GM18526 (cell line): ENCODE measurements around the gene FAM24B.

ENCODE experiments used
- POLR2A ChIP-seq: IDR thresholded peaks from 3 replicates; pipeline ENCODE4 v1.6.1; 2011; ENCODE audit not compliant: insufficient read length; ENCODE audit errors: extremely low read depth

Gene FAM24B

GRCh38 chr10:122835908-122836307, 43.5 kb downstream of the FAM24B start:
- TF ChIP-seq POLR2A = no peak

DNA sequence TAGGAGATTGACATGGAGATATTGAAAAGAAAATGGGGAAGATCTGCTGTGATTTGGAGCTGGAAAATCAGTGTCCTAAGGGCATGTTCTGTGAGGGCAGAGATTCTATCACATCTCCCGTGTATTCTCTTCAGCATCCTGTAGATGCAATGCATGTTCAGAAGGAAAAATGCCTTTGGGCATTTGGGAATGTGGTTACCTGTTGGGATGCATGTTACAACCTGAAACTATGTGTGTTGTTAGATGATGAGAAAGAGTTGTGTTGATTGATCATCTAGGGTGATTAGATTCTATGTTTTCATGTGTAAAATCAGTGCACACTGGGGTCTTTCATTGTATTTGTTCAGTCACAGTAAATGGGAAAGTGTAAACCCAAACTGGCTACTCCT, 48.4 kb downstream of the FAM24B start:
- TF ChIP-seq POLR2A = no peak

- no peak for TF ChIP-seq POLR2A
Observed at GRCh38 chr10:122830273-122830964, 49.0 kb downstream of the FAM24B start.

DNA sequence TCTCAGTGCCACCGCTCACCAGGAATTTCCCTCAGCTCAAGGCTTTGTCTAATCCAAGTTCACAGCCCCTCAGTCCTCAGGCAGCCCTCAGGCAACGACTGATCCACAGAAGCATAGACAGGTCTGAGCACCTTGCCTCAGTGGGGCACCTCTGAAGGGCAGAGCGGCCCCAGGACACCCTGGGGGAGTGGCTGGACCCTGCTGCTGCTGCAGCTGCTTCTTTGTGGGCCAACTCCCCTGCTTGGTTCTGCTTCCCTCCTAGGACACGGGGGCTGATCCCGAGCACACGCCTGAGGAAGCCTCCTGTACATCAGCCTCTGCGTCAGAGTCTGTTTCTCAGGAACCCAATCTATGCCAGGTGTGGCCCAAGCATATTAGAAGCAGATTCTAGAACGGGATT, 49.9 kb downstream of the FAM24B start:
- no peak for TF ChIP-seq POLR2A

DNA sequence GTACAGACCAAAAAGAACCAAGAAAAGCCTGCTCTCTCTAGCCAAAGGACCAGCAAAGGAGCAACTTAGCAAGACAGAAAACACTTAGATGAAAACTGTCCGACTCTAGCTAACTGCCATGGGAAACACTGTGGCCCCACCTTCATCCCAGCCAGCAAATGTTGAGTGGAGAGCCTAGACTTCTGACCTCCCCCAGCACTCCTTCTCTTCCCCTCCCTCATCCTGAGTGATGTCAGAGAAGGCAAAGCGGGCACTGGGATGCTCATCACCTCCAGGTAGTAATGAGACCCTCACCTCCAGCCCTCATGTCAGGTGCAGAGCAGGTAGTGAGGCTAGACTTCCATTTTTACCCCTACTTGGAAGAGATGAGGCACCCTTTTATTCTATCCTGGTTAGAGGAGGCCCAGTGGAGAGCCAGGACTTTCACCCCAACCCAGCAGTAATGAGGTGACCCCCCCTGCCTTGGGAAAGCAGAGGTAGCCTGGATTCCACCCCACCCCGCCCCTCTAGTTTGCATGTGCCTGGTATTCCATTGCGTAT, 50.6 kb downstream of the FAM24B start:
- TF ChIP-seq POLR2A = no peak

DNA sequence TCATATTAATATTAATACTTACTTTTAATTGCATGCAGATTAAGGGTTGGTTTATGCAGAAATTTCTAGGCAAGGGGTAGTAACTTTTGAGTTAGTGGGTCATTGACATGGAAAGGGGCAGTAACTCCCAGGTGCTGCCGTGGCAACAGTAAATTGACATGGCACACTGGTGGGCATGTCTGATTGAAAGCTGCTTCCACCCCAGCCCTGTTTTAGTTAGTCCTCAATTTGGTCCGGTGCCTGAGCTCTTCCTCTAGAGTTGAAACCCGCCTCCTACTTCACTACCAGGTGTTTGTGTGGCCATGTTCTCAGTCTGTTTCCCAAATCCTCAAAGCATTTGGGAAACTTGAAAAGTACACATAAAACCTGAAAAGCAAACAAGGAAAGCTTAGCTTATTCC, 52.1 kb downstream of the FAM24B start:
- TF ChIP-seq POLR2A = no peak

DNA sequence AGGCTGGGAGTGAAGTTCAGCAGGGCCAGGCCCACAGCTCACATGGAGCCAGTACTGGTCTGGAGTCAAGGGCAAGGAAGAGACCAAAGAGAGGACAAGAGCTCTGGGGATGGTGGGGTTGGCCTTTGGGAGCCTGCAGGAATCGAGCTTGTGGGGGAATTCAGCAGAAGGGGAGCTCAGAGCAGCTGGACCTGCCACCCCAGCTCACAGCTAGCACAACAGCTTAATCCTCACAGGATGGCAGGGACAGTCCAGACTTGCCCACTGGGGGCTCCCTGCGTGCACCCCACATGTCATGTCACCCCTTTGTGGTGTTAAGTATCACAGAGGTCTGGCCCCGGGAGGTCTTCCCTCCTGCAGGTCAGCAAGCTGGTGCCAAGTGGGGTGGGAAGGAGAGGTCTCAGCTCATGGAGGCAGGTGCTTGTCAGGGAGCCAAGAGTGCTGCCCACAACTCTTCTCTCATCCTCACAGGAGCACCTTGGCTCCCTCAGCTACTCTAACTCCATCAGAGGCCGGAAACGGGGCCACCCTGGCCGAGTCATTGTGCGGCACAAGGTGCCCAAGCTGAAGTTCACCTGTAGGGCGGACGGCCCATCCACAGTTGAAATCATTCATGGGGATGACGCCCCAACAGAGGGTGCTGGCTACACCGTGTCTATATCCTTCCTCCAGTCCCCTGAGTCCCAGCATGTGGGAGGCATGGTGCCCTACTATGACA, 56.2 kb downstream of the FAM24B start:
- no peak for TF ChIP-seq POLR2A

DNA sequence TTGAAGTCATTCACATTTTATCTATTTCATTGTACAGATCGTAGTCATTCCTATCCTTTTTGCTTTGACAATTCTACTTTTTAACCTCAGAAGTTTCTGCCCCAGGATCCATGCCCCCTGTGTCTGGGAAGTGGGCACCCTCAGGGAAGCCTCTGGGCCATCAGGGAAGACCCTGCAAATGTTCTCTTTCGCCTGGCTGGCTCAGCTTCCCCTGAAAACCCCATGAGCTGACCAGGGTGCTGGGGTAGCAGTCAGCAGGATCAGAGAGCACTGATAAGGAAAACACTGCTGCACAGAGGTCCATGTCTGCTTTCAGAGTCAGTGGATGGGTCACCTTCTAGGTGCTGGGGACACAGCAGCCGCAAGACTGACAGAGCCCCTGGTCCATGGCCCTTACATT, 57.6 kb downstream of the FAM24B start:
- no peak for TF ChIP-seq POLR2A

DNA sequence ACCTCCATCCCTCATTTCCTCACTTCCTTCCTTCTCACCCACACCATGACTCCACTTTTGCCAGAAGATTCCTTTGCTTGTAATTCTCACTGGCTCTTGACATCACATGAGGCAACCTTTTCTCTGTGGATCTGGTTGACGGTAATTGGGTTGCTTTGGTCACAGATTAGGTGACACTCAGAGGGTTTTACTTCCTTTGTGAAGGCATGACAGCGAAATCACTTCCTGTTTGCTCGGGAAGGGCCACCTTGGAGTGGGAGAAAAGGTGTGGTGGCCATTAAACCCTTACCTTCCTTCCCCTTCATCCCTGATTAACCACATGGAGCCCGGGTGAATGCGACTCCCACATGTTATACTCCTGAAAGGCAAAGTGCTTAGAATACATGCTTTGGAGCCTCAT, 63.9 kb downstream of the FAM24B start:
- TF ChIP-seq POLR2A = no peak

DNA sequence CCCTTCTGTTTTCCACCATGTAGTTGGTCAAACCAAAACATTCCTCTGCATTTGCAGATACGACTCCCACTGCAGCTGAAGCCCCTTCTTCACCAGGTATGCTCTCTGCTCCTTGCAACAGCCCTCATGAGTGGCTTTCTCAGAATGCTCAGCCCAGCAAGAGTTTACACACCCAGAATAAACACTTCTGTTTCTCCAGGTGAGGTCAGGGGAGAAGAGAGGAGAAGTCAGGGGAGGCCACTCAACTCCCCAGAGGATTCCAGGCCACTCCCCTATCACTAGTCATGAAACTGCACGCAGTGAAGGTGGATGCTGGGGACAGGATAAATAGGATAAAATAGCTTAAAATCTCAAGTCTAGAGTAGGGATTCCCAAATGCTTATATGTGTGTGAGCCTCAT, 64.9 kb downstream of the FAM24B start:
- no peak for TF ChIP-seq POLR2A

DNA sequence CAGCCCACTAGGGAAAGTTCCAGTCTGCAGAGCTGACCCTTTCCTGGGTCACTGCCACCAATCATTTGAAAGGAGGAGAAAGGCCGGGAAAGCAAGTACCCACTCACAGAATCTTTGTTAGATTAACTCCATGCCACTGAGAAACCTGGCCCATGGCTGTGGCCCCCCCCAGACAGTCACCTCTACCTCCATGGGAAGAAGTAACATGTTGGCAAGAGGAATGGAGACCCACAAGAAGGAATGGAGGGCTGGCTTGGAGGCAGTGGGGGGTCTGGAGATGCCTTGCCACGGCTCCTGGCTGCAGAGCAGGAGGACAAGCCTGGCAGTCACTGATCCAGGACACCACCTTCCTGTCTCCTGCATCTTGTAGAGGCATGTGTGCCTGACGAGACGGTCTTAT, 66.6 kb downstream of the FAM24B start:
- TF ChIP-seq POLR2A = no peak

- TF ChIP-seq POLR2A = no peak
Observed at GRCh38 chr10:122802282-122802681, 77.1 kb downstream of the FAM24B start.
